Naive thymus-derived CD4-positive, alpha-beta T cell (primary cell): ENCODE data around the gene TCP11. TPM values are rescaled to one million over a fixed set of nuclear protein-coding genes. Genes with fewer than 3 reads are reported as not detected.

Experiments used
- ATAC-seq: fragments of 150-1000 bp; cut with Tn5 transposase; 2 replicates; pipeline ENCODE4 v1.10.0; 2021; ENCODE audit warnings: mild to moderate bottlenecking, moderate library complexity
- CTCF ChIA-PET: fragments of 350-600 bp; sonication (Branson Sonifier 250); formaldehyde crosslinking; loops from one replicate; lab custom pipeline; 2021; ENCODE audit warnings: antibody characterized with exemption; lab: Charles Lee
- POLR2A ChIA-PET: fragments of 350-600 bp; sonication (Branson Sonifier 250); formaldehyde crosslinking; loops from one replicate; lab custom pipeline; 2021; ENCODE audit warnings: antibody characterized with exemption, inconsistent platforms; lab: Charles Lee
- DNase-seq, 9 donors: peaks; one replicate each; pipeline versions ENCODE4 v3.0.0 to v3.0.0-alpha.2; 2020 to 2022; ENCODE audit warnings: mixed read lengths in 1 of 9
- H3K27ac ChIP-seq: one replicate; pipeline ENCODE4 v1.7.0; 2013; ENCODE audit warnings: mild to moderate bottlenecking, low read depth, low read length, moderate library complexity
- H3K27me3 ChIP-seq, 2 donors: one replicate each; pipeline ENCODE4 v1.7.0; 2013; ENCODE audit warnings: low read length in 2 of 2, mild to moderate bottlenecking in 2 of 2, moderate library complexity in 2 of 2; ENCODE audit not compliant: control insufficient read depth in 2 of 2, insufficient read depth in 2 of 2
- H3K36me3 ChIP-seq, 3 experiments: 1 replicate in 2 of 3; 2 replicates in 1 of 3; pipeline ENCODE4 v1.7.0; 2013; ENCODE audit warnings: low read length in 3 of 3, mild to moderate bottlenecking in 3 of 3, moderate library complexity in 1 of 3; ENCODE audit not compliant: insufficient read depth in 3 of 3, control insufficient read depth in 2 of 3
- H3K4me1 ChIP-seq, 2 donors: one replicate each; pipeline ENCODE4 v1.7.0; 2013; ENCODE audit warnings: low read length in 2 of 2, mild to moderate bottlenecking in 2 of 2, moderate library complexity in 1 of 2; ENCODE audit not compliant: control insufficient read depth in 2 of 2, insufficient read depth in 2 of 2
- H3K4me3 ChIP-seq: 2 replicates; pipeline ENCODE4 v1.7.0; 2013; ENCODE audit warnings: mild to moderate bottlenecking, low read length
- H3K9me3 ChIP-seq, 3 experiments: 1 replicate in 2 of 3; 2 replicates in 1 of 3; pipeline ENCODE4 v1.7.0; 2013; ENCODE audit warnings: low read length in 3 of 3; ENCODE audit not compliant: control insufficient read depth in 2 of 3
- H3K27ac Mint-ChIP-seq, 9 donors: one replicate each; pipeline ENCODE4 v1.8.0; 2020 to 2022; ENCODE audit warnings: mixed read lengths in 9 of 9, mild to moderate bottlenecking in 8 of 9, moderate library complexity in 5 of 9, inconsistent platforms in 2 of 9
- H3K27me3 Mint-ChIP-seq, 5 donors: one replicate each; pipeline ENCODE4 v1.8.0; 2021 to 2022; ENCODE audit warnings: mixed read lengths in 5 of 5, mild to moderate bottlenecking in 1 of 5
- H3K36me3 Mint-ChIP-seq, 5 donors: one replicate each; pipeline ENCODE4 v1.8.0; 2020 to 2022; ENCODE audit warnings: mixed read lengths in 5 of 5, mild to moderate bottlenecking in 3 of 5, inconsistent platforms in 1 of 5
- H3K4me1 Mint-ChIP-seq, 7 donors: one replicate each; pipeline ENCODE4 v1.8.0; 2020 to 2022; ENCODE audit warnings: mixed read lengths in 7 of 7, mild to moderate bottlenecking in 3 of 7, inconsistent platforms in 1 of 7
- H3K4me3 Mint-ChIP-seq, 10 donors: one replicate each; pipeline ENCODE4 v1.8.0; 2020 to 2022; ENCODE audit warnings: mild to moderate bottlenecking in 10 of 10, mixed read lengths in 10 of 10, moderate library complexity in 6 of 10, inconsistent platforms in 2 of 10
- H3K9me3 Mint-ChIP-seq, 11 donors: one replicate each; pipeline ENCODE4 v1.8.0; 2020 to 2022; ENCODE audit warnings: mixed read lengths in 11 of 11, mild to moderate bottlenecking in 4 of 11, inconsistent platforms in 1 of 11, moderate library complexity in 1 of 11
- intact Hi-C, 2 donors: fragments of 100-400 bp; cut with micrococcal nuclease; formaldehyde crosslinking; loops; one replicate each; pipeline ENCODE4 v1.15.1; 2023
- polyA plus RNA-seq, 2 donors: library from polyadenylated mRNA; unstranded; fragments of 300-500 nt; fragmentation: Illumina TruSeq; gene quantifications; one replicate each; pipeline ENCODE4 v1.2.3, GENCODE V29; 2021
- total RNA-seq, 6 experiments: library from RNA in 5 of 6; stranded (reverse) in 5 of 6; gene quantifications; 1 replicate in 5 of 6; 2 replicates in 1 of 6; pipeline ENCODE4 v1.2.3 and lab custom pipeline; 2021 to 2026

TCP11 gene
- total and polyA plus RNA-seq, 7 experiments from 2014 or later: not detected

GRCh38 chr6:35184580-35185301, 43.6 kb upstream of the TCP11 start:
- Mint-ChIP-seq H3K27ac (no peak overlapping the region), H3K9me3 (no peaks in the 10 kb centered on the region), H3K4me1 (peaks cover 0 to 1% (median 0%) of the 10 kb centered on the region in 7 donors), H3K36me3 (no peaks in the 10 kb centered on the region), H3K4me3 (no peak overlapping the region), H3K27me3 (peaks cover 16 to 43% (median 23%) of the 10 kb centered on the region in 5 donors)
- Histone ChIP-seq H3K4me3 (no peak overlapping the region), H3K27ac (no peak overlapping the region), H3K4me1 (no peaks in the 10 kb centered on the region), H3K36me3 (no peaks in the 10 kb centered on the region), H3K27me3 (no peaks in the 10 kb centered on the region), H3K9me3 (no peaks in the 10 kb centered on the region)
- intact Hi-C loops: no loop called here
- ChIA-PET POLR2A (no interaction called here), CTCF (no interaction called here)
- ATAC-seq (no peak), DNase-seq (no peak)

- H3K4me3 Mint-ChIP-seq: no peak overlapping the region
- ChIA-PET POLR2A (no interaction called here), CTCF (no interaction called here)
- Histone ChIP-seq H3K4me3 (no peak overlapping the region), H3K9me3 (no peaks in the 10 kb centered on the region), H3K27me3 (no peaks in the 10 kb centered on the region), H3K36me3 (no peaks in the 10 kb centered on the region), H3K4me1 (no peaks in the 10 kb centered on the region), H3K27ac (no peak overlapping the region)
- H3K9me3 Mint-ChIP-seq: no peaks in the 10 kb centered on the region
- DNase-seq (no peak), ATAC-seq (no peak)
- no peaks in the 10 kb centered on the region for H3K36me3 Mint-ChIP-seq
- peaks cover 16 to 43% (median 23%) of the 10 kb centered on the region in 5 donors for H3K27me3 Mint-ChIP-seq
- intact Hi-C loops: no loop called here
- peaks cover 0 to 1% (median 0%) of the 10 kb centered on the region in 7 donors for H3K4me1 Mint-ChIP-seq
- H3K27ac Mint-ChIP-seq: no peak overlapping the region
Measured at GRCh38 chr6:35183935-35184334, 42.8 kb upstream of the TCP11 start.

- no peak overlapping the region for H3K27ac ChIP-seq
- ChIA-PET CTCF (no interaction called here), POLR2A (no interaction called here)
- ATAC-seq (no peak), DNase-seq (no peak)
- H3K27ac Mint-ChIP-seq: no peak overlapping the region
- peaks cover 0 to 1% (median 0%) of the 10 kb centered on the region in 7 donors for H3K4me1 Mint-ChIP-seq
- no peaks in the 10 kb centered on the region for H3K36me3 Mint-ChIP-seq
- H3K27me3 Mint-ChIP-seq: peaks cover 16 to 43% (median 23%) of the 10 kb centered on the region in 5 donors
- H3K4me3 ChIP-seq: no peak overlapping the region
- no peaks in the 10 kb centered on the region for H3K9me3 Mint-ChIP-seq
- no peaks in the 10 kb centered on the region for H3K36me3 ChIP-seq
- H3K9me3 ChIP-seq: no peaks in the 10 kb centered on the region
- intact Hi-C loops: no loop called here
- no peaks in the 10 kb centered on the region for H3K27me3 ChIP-seq
- no peaks in the 10 kb centered on the region for H3K4me1 ChIP-seq
- no peak overlapping the region for H3K4me3 Mint-ChIP-seq
Measured at GRCh38 chr6:35183281-35183680, 42.1 kb upstream of the TCP11 start.

- intact Hi-C loops: no loop called here
- Histone ChIP-seq H3K36me3 (no peaks in the 10 kb centered on the region), H3K27me3 (no peaks in the 10 kb centered on the region), H3K27ac (no peak overlapping the region), H3K9me3 (no peaks in the 10 kb centered on the region), H3K4me3 (no peak overlapping the region), H3K4me1 (no peaks in the 10 kb centered on the region)
- Mint-ChIP-seq H3K4me1 (peaks cover 0 to 1% (median 0%) of the 10 kb centered on the region in 7 donors), H3K27ac (no peak overlapping the region), H3K9me3 (no peaks in the 10 kb centered on the region), H3K27me3 (peaks cover 12 to 37% (median 23%) of the 10 kb centered on the region in 5 donors), H3K36me3 (no peaks in the 10 kb centered on the region), H3K4me3 (no peak overlapping the region)
- ChIA-PET CTCF (no interaction called here), POLR2A (interaction anchor here (0.6 kb wide), 1 partner anchor 1588 kb away, joined by 3 read pairs; no protein-coding TSS in a partner anchor)
- DNase-seq (no peak), ATAC-seq (no peak)
Measured at GRCh38 chr6:35181933-35182612, 40.9 kb upstream of the TCP11 start.

GRCh38 chr6:35181308-35181932, 40.3 kb upstream of the TCP11 start:
- Mint-ChIP-seq H3K4me1 (peaks cover 0 to 1% (median 0%) of the 10 kb centered on the region in 7 donors), H3K27me3 (peaks cover 12 to 41% (median 23%) of the 10 kb centered on the region in 5 donors)

GRCh38 chr6:35179901-35180535, 38.9 kb upstream of the TCP11 start:
- CTCF ChIA-PET: no interaction called here
- intact Hi-C loops: no loop called here
- peaks cover 0 to 2% (median 0%) of the 10 kb centered on the region in 7 donors for H3K4me1 Mint-ChIP-seq

More at GRCh38 chr6:35181308-35181932, 40.3 kb upstream of the TCP11 start:
- no peak for ATAC-seq
- POLR2A ChIA-PET: no interaction called here
- no peak overlapping the region for H3K4me3 Mint-ChIP-seq
- CTCF ChIA-PET: no interaction called here
- DNase-seq: no peak
- H3K4me3 ChIP-seq: no peak overlapping the region
- H3K4me1 ChIP-seq: no peaks in the 10 kb centered on the region
- H3K9me3 Mint-ChIP-seq: no peaks in the 10 kb centered on the region
- H3K27me3 ChIP-seq: no peaks in the 10 kb centered on the region
- intact Hi-C loops: no loop called here
- H3K36me3 Mint-ChIP-seq: no peaks in the 10 kb centered on the region
- H3K36me3 ChIP-seq: no peaks in the 10 kb centered on the region
- no peaks in the 10 kb centered on the region for H3K9me3 ChIP-seq
- no peak overlapping the region for H3K27ac Mint-ChIP-seq
- no peak overlapping the region for H3K27ac ChIP-seq

More at GRCh38 chr6:35179901-35180535, 38.9 kb upstream of the TCP11 start:
- POLR2A ChIA-PET: no interaction called here
- no peaks in the 10 kb centered on the region for H3K27me3 ChIP-seq
- no peaks in the 10 kb centered on the region for H3K9me3 Mint-ChIP-seq
- ATAC-seq: no peak
- H3K27me3 Mint-ChIP-seq: peaks cover 12 to 44% (median 21%) of the 10 kb centered on the region in 5 donors
- H3K4me3 Mint-ChIP-seq: no peak overlapping the region
- DNase-seq: no peak
- H3K27ac ChIP-seq: no peak overlapping the region
- no peaks in the 10 kb centered on the region for H3K36me3 ChIP-seq
- H3K9me3 ChIP-seq: no peaks in the 10 kb centered on the region
- no peaks in the 10 kb centered on the region for H3K36me3 Mint-ChIP-seq
- H3K27ac Mint-ChIP-seq: no peak overlapping the region
- H3K4me3 ChIP-seq: no peak overlapping the region
- H3K4me1 ChIP-seq: no peaks in the 10 kb centered on the region
